GM10248 (cell line): Measurements from ENCODE around the gene CCDC112.
"Not testable (repeated sequence)": the region's sequence is repeated elsewhere in the genome, so short reads cannot be mapped to it uniquely, and the experiment has no call there.

ENCODE experiments used
- CTCF ChIA-PET: fragments of 300-600 bp; sonication (Branson Sonifier 250); formaldehyde crosslinking; extraction: SDS; loops from one replicate; lab custom pipeline; 2021; ENCODE audit warnings: antibody characterized with exemption; lab: Yijun Ruan, JAX
- POLR2A ChIA-PET: fragments of 350-650 bp; sonication (Branson Sonifier 250); formaldehyde crosslinking; extraction: SDS; loops from one replicate; lab custom pipeline; 2020; ENCODE audit warnings: antibody characterized with exemption; lab: Yijun Ruan, JAX
- DNase-seq: peaks from one replicate; pipeline ENCODE4 v3.0.0; 2012; ENCODE audit errors: extremely low spot score
- CTCF ChIP-seq: IDR thresholded peaks from 2 replicates; pipeline ENCODE4 v1.5.1; 2012; ENCODE audit warnings: mild to moderate bottlenecking, low read depth; ENCODE audit errors: extremely low read depth, missing control alignments, control extremely low read depth

Gene CCDC112

DNA sequence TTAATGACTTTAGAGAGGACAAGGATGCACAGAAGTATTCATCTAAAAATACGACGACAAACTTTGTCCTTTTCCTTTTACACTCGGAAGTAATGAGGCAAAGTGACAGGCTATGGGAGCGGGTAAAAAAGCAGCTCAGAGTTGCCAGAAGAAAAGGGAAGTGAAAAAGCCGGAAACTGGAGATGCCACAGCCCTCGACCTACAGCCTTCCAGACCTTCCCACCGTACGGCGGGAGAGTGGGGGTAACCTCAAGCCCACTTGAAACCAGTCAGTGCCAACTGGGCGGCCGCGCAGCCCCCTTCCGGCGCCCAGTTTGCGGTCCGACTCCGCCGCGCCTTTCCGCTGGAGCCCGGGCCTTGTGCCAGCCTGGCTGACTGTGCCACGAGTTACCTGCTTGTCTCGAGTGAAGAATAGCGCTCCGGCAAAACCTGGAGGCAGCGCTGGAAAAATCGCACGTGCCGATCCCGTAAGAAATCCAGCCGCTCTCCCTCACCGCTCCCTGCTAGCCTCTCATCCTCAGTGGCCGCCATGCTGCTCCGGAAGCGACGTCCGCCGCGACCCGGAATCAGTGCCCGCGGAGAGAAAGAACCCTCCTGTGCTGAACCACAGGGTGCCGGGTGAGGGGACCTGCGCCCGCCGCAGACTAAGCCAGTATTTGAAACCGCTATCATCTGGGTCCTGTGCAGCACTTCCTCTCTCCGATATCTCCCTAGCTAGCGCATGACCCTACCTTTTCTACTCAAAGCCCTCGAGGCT lies 34.0 kb downstream of the CCDC112 start, which contains the start of gene PGGT1B:
PGGT1B (minus strand) TSS at position 557 of the 757 bp plus-strand sequence; CDS start at position 531, 26 bp downstream.
- no peak for TF ChIP-seq CTCF
- CTCF ChIA-PET, result interaction anchor here (0.7 to 2.7 kb wide), 10 partner anchors 9 to 807 kb away, joined by 3 to 9 read pairs (median 3); no protein-coding TSS in a partner anchor
- POLR2A ChIA-PET, result no interaction called here
- peak; percentile 77 for DNase-seq

DNA sequence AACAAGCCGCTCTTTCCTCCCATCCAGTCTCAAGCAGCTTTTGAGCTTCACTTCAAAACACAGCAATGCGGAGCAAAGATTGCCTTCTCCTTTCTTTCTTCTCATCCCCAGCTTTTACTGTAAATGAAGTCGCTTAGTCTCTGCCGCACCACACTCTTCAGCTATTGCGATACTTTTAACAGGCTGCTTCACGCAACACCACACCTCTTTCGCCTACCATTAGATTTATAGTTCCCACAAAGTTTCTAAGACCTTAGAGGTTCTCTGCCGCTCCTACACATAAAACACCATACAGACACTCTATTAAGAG lies 34.5 kb downstream of the CCDC112 start:
- TF ChIP-seq CTCF, result no peak
- POLR2A ChIA-PET, result no interaction called here
- DNase-seq, result no peak
- CTCF ChIA-PET, result interaction anchor here (0.7 to 2.7 kb wide), 11 partner anchors 8 to 374 kb away, joined by 3 to 9 read pairs (median 3); no protein-coding TSS in a partner anchor

GRCh38 chr5:115260248-115260647 lies 36.2 kb downstream of the CCDC112 start:
- TF ChIP-seq CTCF, result no peak
- no peak for DNase-seq
- CTCF ChIA-PET, result interaction anchor here (0.8 to 1.5 kb wide), 3 partner anchors 9 to 17 kb away, joined by 3 to 4 read pairs (median 3); no protein-coding TSS in a partner anchor
- POLR2A ChIA-PET, result no interaction called here

DNA sequence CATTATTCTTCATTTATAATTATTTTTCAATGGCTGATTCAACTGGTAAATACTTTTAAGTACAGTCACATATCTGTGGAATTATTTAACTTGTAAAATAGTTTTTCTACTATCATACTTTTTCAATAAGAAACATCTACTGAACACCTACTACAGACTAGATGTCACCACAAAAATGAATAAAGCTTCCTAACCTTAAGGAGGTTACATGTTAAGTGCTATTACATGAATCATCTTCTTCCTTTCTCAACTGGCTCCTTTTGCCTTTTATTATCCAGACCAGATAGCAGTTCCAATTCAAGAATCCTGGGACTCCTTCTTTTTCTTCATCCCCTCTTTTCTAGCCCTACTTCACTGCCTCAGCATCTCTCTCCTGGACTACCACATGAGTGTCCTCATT lies 38.5 kb downstream of the CCDC112 start:
- ChIA-PET CTCF (interaction anchor here (1.1 to 1.2 kb wide), 3 partner anchors 9 to 15 kb away, joined by 4 to 7 read pairs (median 6); no protein-coding TSS in a partner anchor), POLR2A (no interaction called here)
- DNase-seq, result no peak
- no peak for TF ChIP-seq CTCF

DNA sequence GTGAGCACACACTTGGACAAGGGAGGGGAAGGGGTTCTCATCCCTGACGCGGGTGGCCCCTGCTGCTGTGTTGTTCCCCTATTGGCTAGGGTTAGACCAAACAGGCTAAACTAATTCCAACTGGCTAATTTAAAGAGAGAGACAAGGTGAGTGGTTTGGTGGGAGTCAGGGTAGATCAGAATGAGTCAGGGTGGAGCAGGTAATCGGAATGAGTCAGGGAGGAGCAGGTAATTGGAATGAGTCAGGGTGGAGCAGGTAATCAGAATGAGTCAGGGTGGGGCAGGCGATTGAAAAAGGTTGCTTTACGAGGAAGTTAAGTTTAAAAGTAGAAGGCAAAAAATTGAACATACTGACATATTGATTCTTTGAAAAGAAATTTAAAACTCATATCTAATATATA lies 47.1 kb downstream of the CCDC112 start:
- POLR2A ChIA-PET, DNase-seq: not testable (repeated sequence)
- CTCF ChIA-PET, result interaction anchor here (1.3 to 2.5 kb wide), 2 partner anchors 9 to 151 kb away, joined by 6 to 11 read pairs; no protein-coding TSS in a partner anchor

- TF ChIP-seq CTCF, result peak; percentile 37
- ChIA-PET POLR2A (no interaction called here), CTCF (interaction anchor here (0.7 to 3.7 kb wide), 13 partner anchors 9 to 479 kb away, joined by 3 to 35 read pairs (median 4); no protein-coding TSS in a partner anchor)
- DNase-seq, result peak; percentile 37
Measured at GRCh38 chr5:115246361-115246991, 50.0 kb downstream of the CCDC112 start.
